Measurements from ENCODE around the gene WTAP.
"Not testable (repeated sequence)": the region's sequence is repeated elsewhere in the genome, so short reads cannot be mapped to it uniquely, and the experiment has no call there.

WTAP gene

DNA sequence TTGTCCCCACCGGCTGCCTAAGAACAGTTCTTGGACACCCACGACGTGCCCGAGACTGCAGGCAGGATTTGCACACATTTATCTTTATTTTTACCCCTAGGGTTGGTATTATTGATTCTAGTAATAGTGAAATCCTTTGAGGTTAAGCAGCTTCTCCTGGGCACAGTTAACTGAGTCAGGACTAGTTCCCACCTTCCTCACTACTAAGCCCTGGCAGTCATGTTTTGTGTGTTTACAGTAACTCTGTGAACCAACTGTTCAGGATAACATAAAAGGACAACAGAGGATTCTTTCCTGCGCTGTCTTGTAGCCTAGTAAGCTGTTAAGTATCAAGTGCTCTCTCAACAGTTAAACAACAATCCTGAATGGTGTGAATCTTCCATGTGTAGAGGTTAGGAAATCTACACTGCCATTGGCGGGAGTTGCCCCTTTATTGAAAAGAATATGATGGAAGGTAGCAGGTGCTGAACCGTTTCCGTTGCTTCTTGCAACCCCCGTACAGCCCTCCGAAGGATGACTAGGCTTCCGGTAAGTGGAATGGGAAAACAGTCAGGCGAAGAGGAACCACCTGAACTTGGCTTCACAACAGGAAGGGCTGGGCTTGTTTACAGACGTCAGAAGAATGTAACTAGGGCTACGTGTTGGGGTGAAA lies 33.3 kb upstream of the WTAP start:
- peak; percentile 54 for DNase-seq

DNA sequence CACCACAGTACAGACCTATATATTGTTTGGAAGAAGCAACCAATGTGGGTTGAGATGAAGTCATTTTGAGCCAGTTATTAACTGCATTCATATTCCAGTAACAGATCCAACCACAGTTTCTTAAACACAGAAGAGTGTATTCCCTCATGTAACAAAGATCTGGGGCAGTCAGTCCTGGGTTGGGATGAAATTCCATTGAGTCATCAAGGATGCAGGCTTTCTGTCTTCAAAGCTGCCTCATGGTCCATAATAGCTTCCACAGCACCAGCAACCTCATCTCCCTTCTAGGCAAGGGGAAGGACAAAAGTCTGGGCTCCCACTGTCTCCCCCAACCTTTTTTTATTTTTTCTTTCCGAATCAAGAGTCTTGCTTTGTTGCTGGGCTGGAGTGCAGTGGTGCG lies 31.3 kb upstream of the WTAP start:
- DNase-seq: no peak

DNA sequence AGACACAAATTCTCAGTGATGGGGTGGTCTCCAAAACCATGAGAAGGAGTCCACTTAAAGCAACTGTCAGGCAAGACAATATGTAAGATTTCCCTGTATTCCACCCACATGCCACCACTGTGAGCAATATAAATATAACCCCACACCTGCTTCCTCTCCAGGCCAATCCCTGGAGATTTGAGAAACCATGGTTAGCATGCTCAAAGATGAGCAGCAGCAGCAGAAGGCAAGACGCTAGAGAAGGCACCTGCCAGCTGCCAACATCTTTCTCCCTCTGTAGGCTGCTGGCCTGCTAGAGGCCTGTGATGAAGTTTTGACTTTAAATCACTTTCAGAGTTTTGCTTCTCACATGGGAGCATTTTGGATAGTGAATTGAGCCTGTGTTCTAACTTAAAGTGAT lies 26.3 kb upstream of the WTAP start:
- DNase-seq: no peak

DNA sequence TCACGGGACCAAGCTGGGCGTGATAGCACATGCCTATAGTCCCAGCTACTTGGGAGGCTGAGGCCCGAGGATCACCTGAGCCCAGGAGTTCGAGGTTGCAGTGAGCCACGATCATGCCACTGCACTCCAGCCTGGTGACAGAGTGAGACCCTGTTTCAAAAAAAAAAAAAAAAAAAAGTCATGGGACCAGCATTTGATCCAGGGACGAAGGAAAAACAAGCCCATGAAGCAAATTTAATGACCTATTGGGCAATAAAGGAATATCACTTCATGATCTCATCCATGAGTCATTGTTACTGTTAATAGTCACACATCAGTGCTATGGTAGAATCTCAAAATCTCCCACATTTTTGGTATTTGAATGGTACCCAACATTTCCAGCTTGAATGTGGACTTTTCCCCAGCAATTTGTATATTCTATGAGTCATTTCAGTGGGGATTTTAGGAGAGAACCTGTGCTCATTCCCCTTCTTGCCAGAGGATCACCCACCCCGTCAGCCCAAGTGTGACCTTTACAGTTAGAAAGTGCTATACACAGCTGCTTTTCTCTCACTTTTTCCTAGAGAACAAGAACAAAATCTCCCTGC lies 25.8 kb upstream of the WTAP start:
- no peak for DNase-seq

DNA sequence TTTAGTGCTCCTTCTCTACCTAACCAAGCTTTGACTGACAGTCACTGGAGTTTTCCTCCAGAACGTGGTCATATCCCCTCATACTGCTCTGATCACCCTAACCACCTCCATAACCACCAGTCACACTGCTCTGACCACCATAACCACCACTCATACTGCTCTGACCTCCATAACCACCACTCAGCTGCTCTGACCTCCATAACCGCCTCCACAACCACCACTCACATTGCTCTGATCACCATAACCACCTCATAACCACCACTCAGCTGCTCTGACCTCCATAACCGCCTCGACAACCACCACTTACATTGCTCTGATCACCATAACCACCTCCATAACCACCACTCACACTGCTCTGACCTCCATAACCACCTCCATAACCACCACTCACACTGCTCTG lies 16.7 kb upstream of the WTAP start:
- DNase-seq: not testable (repeated sequence)

DNA sequence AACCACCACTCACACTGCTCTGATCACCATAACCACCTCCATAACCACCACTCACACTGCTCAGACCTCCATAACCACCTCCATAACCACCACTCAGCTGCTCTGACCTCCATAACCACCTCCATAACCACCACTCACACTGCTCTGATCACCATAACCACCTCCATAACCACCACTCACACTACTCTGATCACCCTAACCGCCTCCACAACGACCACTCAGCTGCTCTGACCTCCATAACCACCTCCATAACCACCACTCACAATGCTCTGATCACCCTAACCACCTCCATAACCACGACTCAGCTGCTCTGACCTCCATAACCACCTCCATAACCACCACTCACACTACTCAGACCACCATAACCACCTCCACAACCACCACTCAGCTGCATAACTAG lies 14.9 kb upstream of the WTAP start:
- not testable (repeated sequence) for DNase-seq

DNA sequence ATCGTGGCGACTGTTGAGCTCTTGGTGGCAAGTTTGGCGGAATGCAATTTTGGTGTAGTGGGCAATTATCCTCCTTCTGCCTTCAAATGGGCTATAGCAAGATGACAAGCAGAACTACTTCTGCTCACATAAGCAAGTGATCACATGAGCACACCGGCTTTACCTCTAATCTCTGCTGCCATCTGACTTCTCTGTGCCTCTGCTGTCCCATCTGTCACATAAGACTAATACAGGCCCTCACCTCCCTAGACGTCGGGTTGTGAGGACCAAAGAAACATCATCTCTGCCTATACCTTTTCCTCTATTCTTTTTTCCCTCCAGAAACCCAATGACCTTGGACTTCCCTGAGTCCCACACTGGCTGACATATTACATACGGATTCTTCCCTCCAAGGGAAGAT lies 13.3 kb upstream of the WTAP start:
- no peak for DNase-seq

DNA sequence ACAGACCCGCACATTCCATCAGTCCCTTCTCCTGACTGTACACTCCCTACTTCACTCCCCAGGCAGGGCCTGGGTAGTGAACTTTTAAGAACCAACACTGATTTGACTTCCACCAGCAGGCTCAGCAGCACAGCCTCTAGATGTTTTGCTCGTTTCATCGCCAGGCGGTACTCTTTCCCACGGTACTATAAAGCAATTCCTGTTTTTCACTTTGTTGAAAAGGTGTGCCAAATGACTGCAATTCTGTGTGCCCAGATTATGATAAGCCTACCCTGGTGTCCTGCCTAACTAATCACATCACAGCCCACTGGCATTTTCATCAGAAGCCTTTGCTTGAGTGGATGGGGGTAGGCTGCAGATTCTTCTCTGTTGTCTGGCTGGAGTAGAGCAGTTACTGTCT lies 12.9 kb upstream of the WTAP start:
- DNase-seq: no peak

DNA sequence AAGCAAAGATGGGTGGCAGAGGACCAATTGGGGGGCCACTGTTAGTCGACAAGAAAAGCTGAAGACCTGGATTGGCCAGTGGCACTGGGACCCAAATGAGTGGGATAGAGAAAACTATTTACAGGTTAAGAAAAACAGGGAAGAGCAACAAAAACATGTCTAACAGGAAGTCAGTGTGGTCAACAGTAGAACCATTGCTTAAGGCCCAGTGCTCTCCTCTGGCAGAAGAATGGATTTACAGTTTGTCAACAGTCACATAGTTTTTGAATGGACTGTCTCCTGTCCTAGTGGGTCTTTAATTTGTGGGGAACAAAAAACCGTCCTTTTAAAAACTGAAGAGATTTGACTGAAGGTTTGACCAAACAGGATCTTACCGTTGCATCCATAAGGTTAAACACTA lies 12.1 kb upstream of the WTAP start:
- no peak for DNase-seq

DNA sequence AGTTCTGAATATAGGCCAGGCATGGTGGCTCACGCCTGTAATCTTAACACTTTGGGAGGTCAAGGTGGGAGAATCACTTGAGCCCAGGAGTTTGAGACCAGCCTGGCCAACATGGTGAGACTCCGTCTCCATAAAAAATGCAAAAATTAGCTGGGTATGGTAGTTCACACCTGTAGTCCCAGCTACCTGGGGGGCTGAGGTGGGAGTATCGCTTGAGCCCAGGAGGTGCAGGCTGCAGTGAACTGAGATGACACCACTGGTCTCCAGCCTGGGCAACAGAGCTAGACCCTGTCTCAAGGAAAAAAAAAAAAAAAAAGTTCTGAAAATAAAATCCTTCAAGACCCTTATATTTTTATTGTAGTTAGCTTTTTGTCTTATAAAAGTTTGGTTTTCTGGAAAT lies 11.7 kb upstream of the WTAP start:
- DNase-seq: no peak

DNA sequence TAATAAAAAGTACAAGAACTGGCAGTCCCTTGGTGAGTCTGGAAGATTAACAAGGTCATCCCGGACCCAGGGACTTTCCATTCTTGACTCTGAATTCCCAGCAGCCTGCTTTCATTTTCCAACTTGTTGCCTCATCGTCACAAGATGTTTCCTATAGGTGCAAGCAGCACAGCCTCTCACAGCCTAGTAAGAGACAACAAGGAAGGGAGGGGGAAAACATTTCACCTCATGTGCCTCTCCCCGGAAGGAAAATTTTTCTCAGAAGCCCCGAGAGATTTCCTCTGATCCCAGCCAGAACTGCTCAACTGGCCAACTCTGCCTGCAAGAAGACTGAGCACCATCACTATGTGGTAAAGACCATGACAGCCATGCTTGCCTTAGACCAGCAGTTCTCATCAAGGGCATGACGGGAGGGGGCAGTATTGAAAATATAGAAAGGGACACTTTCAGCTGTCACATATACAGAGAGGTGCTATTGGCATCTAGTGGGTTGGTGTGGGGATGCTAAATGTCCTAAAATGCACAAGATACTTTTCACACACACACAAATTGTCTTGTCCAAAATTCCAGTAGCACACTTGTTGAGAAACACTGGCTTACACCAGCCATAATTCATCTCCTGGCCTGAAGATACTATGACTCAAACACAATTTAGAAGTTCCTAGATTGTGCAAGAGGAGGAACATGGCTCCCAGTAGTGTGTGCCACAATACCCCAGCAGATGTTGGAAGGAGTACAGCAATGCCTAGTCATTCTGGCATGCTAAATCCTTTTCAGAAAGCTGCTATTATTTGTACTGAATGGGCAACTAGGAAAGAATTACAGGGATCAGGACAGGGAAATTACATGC lies 10.8 kb upstream of the WTAP start:
- no peak for DNase-seq

DNA sequence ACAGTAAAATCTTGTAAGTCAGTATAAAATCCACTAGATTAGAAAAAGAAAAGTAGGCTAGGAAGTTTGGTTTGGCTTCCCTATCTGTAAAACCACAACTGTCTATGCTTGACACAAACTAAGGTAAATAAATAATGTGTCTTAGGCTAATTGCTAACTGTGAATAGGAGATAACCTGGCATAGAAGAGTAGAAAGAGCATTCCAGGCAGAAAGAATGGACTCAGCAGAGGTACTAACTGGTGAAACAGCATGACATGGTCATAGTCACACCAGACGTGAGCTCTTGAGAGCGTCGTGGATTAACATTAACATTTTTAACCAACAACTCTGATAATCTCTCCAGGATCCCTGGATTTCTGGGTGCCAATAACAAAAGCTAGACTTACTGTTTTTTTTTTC lies 8.7 kb upstream of the WTAP start:
- DNase-seq: no peak

DNA sequence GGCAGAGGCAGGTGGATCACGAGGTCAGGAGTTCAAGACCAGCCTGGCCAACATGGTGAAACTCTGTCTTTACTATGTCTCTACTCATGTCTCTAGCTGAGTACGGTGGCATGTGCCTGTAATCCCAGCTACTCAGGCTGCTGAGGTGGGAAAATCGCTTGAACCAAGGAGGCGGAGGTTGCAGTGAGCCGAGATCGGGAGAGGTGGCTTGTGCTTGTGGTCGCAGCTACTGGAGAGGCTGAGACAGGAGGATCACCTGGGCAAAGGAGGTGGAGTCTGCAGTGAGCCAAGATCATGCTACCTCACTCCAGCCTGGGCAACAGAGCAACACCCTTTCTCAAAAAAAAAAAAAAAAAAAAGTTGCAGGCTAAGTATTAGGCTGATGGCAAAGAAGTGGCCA lies 8.0 kb upstream of the WTAP start:
- DNase-seq: no peak

DNA sequence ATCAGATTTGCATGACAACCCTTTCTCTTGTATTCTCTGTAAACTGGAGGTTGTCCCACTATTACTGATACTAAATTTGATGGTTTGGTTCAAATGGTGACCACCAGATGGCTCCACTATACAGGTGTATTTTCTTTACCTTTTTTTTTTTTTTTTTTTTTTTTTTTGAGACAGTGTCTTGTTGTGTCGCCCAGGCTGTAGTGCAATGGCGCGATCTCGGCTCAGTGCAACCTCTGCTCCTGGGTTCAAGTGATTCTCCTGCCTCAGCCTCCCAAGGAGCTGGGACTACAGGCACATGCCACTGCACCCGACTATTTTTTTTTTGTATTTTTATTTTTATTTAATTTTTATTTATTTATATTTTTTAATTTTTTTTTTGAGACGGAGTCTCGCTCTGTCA lies 6.6 kb upstream of the WTAP start:
- peak; percentile 83 for DNase-seq

DNA sequence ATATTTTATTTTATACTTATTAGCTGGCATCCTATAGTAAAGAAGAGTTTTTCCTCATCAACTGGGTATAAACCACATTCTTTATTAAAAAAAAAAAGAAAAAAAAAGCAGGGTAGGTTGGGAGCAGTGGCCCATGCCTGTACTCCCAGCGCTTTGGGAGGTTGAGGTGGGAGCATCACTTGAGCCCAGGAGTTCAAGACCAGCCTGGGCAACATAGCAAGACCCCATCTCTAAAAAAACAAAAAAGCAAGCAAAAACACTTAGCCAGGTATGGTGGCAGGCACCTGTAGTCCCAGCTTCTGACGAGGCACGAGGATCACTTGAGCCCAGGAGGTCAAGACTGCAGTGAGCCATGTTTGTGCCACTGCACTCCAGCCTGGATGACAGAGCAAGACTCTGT lies 5.3 kb upstream of the WTAP start:
- DNase-seq: not testable (repeated sequence)

DNA sequence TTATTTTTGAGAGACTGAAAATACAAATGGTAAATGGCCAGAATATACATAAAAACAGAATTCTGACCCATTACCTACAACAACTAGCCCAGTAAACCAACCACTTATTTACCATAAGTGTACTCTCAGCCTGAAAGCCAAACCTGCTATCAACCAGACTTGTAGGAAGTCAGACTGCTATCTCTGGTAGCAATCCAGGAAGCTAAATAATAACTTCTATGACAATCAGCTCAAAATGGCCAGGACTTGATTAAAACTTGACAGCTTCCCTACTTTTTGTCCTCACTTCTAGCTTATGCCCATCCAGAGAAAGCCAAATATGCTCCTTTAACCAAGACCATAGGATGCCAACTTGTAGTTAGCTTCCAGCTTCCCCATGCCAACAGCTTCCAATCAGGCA lies 4.7 kb upstream of the WTAP start:
- DNase-seq: no peak

DNA sequence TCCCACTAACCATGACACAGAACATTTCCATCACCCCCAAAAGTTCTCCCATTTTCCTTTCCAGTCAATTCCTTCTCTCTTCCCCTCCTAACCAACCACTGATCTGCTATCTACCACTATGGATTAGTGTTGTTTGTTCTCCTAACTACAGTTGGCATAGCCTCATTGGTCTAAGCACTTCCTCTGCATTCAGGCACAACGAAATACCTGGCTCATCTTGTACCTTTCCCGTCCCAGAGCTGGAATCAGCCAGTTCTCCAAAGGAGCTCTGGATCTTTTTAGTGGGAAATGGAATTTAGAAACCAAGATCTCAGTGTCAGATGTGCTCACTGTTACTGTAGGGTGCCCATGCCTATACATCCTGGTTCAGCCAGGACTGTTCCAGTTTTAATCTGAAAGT lies 4.0 kb upstream of the WTAP start:
- no peak for DNase-seq

DNA sequence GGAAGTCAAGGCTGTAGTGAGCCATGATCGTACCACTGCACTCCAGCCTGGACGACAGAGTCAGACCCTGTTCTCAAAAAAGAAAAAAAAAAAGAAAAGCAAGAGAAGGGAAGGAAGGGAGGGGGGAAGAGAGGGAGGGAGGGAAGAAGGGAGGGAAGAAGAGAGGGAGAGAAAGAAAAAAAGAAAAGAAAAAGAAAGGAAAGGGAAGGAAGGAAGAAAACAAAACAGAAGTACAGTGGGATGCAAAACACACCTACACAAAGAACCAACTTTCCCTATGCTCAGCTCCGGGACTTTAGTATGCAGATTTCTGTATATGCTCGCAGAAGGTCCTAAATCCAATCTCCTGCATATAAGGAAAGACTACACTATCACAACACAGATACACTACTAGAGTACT lies 2.5 kb upstream of the WTAP start:
- no peak for DNase-seq

DNA sequence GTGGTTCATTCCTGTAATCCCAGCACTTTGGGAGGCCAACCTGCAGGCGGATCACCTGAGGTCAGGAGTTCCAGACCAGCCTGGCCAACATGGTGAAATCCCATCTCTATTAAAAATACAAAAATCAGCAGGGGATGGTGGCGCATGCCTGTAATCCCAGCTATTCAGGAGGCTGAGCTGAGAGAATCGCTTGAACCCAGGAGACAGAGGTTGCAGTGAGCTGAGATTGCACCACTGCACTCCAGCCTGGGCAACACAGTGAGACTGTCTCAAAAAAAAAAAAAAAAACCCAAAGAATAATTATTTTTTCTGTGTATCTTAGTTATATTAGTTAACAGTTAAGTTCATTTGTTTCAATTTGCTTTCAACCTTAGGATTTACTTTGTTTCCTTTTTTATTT lies 2.1 kb upstream of the WTAP start:
- DNase-seq: not testable (repeated sequence)

DNA sequence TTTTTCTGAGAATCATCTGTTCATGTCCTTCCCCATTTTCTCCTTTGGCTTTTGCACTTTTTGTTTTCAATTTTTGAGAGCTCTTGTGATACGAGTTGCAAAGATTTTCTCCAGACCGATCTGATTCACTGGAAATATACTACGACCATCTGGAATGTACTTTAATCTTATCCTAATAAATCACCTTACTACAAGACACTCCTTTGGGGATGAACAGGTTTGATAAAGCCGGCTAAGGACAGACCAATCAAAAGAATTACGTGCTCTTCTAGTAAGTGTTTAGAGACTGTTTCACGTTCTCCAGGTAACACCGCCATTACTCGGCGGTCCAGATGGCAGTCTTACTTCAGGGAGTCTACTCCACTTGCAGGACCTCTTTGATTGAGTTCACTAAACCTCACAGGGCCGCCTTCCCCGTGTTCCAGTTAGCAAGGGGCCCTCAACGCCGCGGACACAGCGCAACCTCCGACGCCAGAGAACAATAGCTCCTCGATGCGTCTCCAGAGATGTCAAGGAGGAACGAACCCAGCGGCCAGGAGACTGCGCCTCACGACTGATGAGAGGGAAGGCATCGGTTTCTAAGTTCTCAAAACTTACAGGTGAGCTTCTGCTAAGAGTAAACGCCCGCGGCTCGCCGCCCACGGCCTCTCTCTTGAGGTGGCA lies 920 bp upstream of the WTAP start:
- peak; percentile 96 for DNase-seq

DNA sequence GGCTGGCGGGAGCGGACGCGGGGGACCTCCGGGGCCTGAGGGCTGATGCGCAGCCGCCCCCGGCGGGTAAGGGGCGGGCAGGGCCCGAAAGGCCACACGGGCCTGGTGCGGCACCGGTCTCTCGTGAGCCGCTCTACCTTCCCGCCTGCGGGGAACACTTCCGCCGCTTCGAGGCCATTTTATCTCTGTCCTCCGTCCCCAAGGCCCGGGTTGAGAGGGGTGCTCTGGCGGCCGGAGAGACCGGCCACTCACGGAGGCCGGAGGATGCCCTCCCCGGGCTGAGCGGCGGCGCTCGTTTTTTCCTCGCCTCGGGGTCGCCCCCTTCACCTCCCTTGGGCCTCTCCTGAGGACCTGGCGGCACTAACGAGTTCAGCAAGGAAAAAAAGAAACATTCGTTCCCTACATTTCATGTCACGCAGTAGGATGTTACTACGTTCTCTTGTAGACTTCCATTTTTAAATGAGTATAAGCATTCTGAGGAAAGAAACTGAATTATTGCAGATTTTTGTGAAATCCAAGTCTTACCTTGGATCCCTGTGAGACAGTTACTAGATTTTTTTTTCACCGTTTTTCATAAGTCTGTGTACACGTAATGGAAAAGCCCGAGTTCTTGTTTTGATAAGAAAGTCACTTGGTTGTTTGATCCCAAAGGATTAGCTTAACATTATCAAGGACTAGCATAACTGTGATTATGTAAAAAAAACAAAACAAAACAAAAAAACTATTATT lies 575 bp downstream of the WTAP start:
- DNase-seq: peak; percentile 88

DNA sequence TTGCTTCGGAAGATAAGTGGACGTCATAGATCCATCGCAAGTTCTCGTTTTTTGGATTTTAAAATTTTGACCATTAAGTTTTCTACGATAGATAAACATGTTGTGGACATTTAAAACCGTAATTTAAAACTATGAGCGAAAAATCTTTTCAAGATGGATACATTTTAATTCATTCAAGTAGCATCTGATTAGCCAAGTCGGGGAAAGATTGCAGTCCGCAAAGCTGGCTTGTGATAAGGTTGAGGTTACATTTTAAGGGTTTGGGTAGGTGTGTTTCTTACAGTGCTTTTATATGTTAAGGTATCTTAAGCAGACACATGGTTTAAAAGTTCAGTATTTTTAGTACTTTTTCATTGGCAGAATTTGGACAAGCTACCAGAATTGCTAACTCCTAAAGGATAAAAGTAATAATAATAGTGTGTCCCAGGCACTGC lies 1.2 kb downstream of the WTAP start:
- no peak for DNase-seq
